ENCODE data around the gene C1QTNF9. TPM values are rescaled to one million over a fixed set of nuclear protein-coding genes. Genes with fewer than 3 reads are reported as not detected.

Gene C1QTNF9
- total and polyA plus RNA-seq, 2 of the 8 experiments (the other 6 are each of a cell fraction or from before 2014, with no cell fraction given) = not detected

DNA sequence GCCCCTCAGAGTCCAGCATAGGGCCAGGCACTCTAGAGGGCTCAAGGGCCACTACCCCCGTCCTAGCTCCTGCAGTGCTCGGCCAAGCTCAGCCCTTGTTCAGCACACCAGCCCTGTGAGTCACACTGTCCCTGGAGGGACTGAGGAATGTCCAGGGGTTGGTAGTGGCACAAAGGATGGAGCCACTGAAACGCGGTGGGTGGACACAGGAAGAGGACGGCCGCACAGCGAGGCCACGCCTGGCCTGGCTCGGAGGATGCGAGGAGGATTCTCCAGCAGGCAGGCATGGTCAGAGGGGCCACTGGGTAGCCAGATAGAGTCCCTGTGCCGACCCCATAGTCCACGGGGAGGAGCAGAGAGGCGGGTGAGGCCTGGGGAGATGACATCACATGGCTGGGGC lies 45.7 kb downstream of the C1QTNF9 start (continued):
- no peak for TF ChIP-seq CHD7 (IDR thresholded peaks at IDR 0.05; ENCODE audit: insufficient replicate concordance, low read length)
- TF ChIP-seq SUZ12 (IDR thresholded peaks at IDR 0.05; ENCODE audit: low read length) = no peak
- no peak for TF ChIP-seq SIRT6 (IDR thresholded peaks at IDR 0.05; ENCODE audit: low read length)
- TF ChIP-seq SIN3A (conservative IDR thresholded peaks at IDR 0.05 in 1 of 2, IDR thresholded peaks at IDR 0.05 in 1 of 2; ENCODE audit: low read depth in 1 of 2, low read length in 2 of 2) = no peak
- no peak for TF ChIP-seq CREB1 (IDR thresholded peaks at IDR 0.05)
- TF ChIP-seq SRF (IDR thresholded peaks at IDR 0.05; ENCODE audit: low read depth, low read length) = no peak
- TF ChIP-seq KDM4A (IDR thresholded peaks at IDR 0.05; ENCODE audit: low read depth, low read length, severe bottlenecking) = no peak
- no peak for TF ChIP-seq RNF2 (IDR thresholded peaks at IDR 0.05; ENCODE audit: borderline replicate concordance, low read depth, low read length, missing control alignments, poor library complexity, severe bottlenecking)
- TF ChIP-seq BRCA1 (IDR thresholded peaks at IDR 0.05; ENCODE audit: low read depth, low read length) = no peak
- no peak for TF ChIP-seq GABPA (IDR thresholded peaks at IDR 0.05; ENCODE audit: borderline replicate concordance, insufficient read depth, low read length)
- TF ChIP-seq SIX5 (IDR thresholded peaks at IDR 0.05; ENCODE audit: low read depth, low read length) = no peak
